Endothelial cell of umbilical vein (primary cell): ENCODE measurements around the gene PLCH1. TPM values are rescaled to one million over a fixed set of nuclear protein-coding genes. Genes with fewer than 3 reads are reported as not detected.

ENCODE experiments used
- BruUV-seq: library from RNA; stranded (reverse); fragments of 400-500 nt; replicated peaks from 2 replicates; lab custom pipeline; 2021; lab: Mats Ljungman, UMichigan
- CTCF ChIA-PET: fragments of 300-600, 350-600 bp; sonication (Branson Sonifier 250); formaldehyde crosslinking; loops from one replicate; lab custom pipeline; 2021; ENCODE audit warnings: antibody characterized with exemption, inconsistent platforms; lab: Charles Lee
- POLR2A ChIA-PET: fragments of 300-600, 350-600 bp; sonication (Branson Sonifier 250); formaldehyde crosslinking; loops from one replicate; lab custom pipeline; 2021; ENCODE audit warnings: antibody characterized with exemption, inconsistent platforms; lab: Charles Lee
- DNase-seq: peaks from one replicate; pipeline ENCODE4 v3.0.0-alpha.2; 2011; ENCODE audit warnings: low read depth, low spot score
- FAIRE-seq: peaks from 2 replicates; lab custom pipeline; 2011; peaks lifted over from hg19 to GRCh38; lab: Jason Lieb, UNC
- H2AFZ ChIP-seq: 2 replicates; pipeline ENCODE4 v1.6.0; 2012; ENCODE audit warnings: low read depth, low read length, control low read depth, inconsistent platforms
- H3K27ac ChIP-seq: 2 replicates; pipeline ENCODE4 v1.5.1; 2011; ENCODE audit warnings: low read depth, mild to moderate bottlenecking, control low read depth, low read length, moderate library complexity; ENCODE audit not compliant: insufficient read depth
- H3K27me3 ChIP-seq, 2 experiments: 2 replicates each; pipeline versions ENCODE4 v1.6.0 to v1.6.1; 2011; ENCODE audit warnings: low read length in 2 of 2, mixed read lengths in 1 of 2; ENCODE audit not compliant: control insufficient read depth in 2 of 2, insufficient read depth in 2 of 2
- H3K36me3 ChIP-seq, 2 experiments: 2 replicates in 1 of 2; 3 replicates in 1 of 2; pipeline ENCODE4 v1.5.1; 2011; ENCODE audit warnings: low read length in 2 of 2, mild to moderate bottlenecking in 1 of 2, moderate library complexity in 1 of 2; ENCODE audit not compliant: control insufficient read depth in 2 of 2, insufficient read depth in 2 of 2; ENCODE audit errors: extremely low read depth in 1 of 2
- H3K4me1 ChIP-seq: 3 replicates; pipeline ENCODE4 v1.5.1; 2011; ENCODE audit warnings: mild to moderate bottlenecking, low read length; ENCODE audit not compliant: control insufficient read depth, insufficient read depth; ENCODE audit errors: extremely low read depth
- H3K4me2 ChIP-seq: 2 replicates; pipeline ENCODE4 v1.6.1; 2011; ENCODE audit warnings: low read length, control low read depth, mixed read lengths; ENCODE audit not compliant: insufficient read depth
- H3K4me3 ChIP-seq, 3 experiments: fragments of 200-600 bp in 1 of 3; sonication (generic), shearing (Covaris generic) in 1 of 3; replicated peaks in 1 of 3; 2 replicates each; pipeline ENCODE4 v1.5.1; 2011 to 2016; ENCODE audit warnings: control low read depth in 3 of 3, low read length in 3 of 3, mild to moderate bottlenecking in 2 of 3, inconsistent platforms in 1 of 3, low read depth in 1 of 3, moderate library complexity in 1 of 3; ENCODE audit not compliant: insufficient read depth in 1 of 3
- H3K79me2 ChIP-seq: 2 replicates; pipeline ENCODE4 v1.6.0; 2012; ENCODE audit warnings: low read length, inconsistent platforms; ENCODE audit not compliant: control insufficient read depth, insufficient read depth
- H3K9ac ChIP-seq: replicated peaks from 2 replicates; pipeline ENCODE3; 2011; ENCODE audit warnings: low read length, control low read depth; ENCODE audit not compliant: insufficient read depth; ENCODE audit errors: extremely low read depth
- H3K9me1 ChIP-seq: replicated peaks from 3 replicates; pipeline ENCODE4 v1.6.0; 2011; ENCODE audit warnings: mild to moderate bottlenecking, low read length; ENCODE audit not compliant: control insufficient read depth, insufficient read depth; ENCODE audit errors: extremely low read depth
- H3K9me3 ChIP-seq: replicated peaks from 2 replicates; pipeline ENCODE4 v1.5.1; 2012; ENCODE audit warnings: low read length, inconsistent platforms; ENCODE audit not compliant: control insufficient read depth, insufficient read depth
- H4K20me1 ChIP-seq: replicated peaks from 2 replicates; pipeline ENCODE3; 2011; ENCODE audit warnings: mild to moderate bottlenecking, low read length; ENCODE audit not compliant: control insufficient read depth, insufficient read depth; ENCODE audit errors: extremely low read depth
- EZH2 ChIP-seq: IDR thresholded peaks from 2 replicates; pipeline ENCODE4 v1.6.1; 2012; ENCODE audit warnings: borderline replicate concordance, low read depth, mild to moderate bottlenecking, moderate library complexity, low read length, inconsistent platforms; ENCODE audit not compliant: severe bottlenecking
- FOS ChIP-seq: IDR thresholded peaks from 2 replicates; pipeline ENCODE4 v1.6.1; 2011; ENCODE audit warnings: mild to moderate bottlenecking, low read length, moderate library complexity, borderline replicate concordance; ENCODE audit not compliant: insufficient read depth
- GATA2 ChIP-seq: IDR thresholded peaks from 2 replicates; pipeline ENCODE4 v1.7.0; 2011; ENCODE audit warnings: low read depth, mild to moderate bottlenecking, moderate library complexity, mixed read lengths, low read length; ENCODE audit not compliant: insufficient read length, insufficient read depth
- JUN ChIP-seq: IDR thresholded peaks from 2 replicates; pipeline ENCODE4 v1.6.1; 2011; ENCODE audit warnings: borderline replicate concordance, low read depth; ENCODE audit not compliant: insufficient read length, insufficient read depth
- MAX ChIP-seq: IDR thresholded peaks from 2 replicates; pipeline ENCODE4 v1.6.1; 2011; ENCODE audit not compliant: insufficient read depth, insufficient read length
- MYC ChIP-seq: IDR thresholded peaks from one replicate; pipeline ENCODE4 v1.6.1; 2011; ENCODE audit warnings: mild to moderate bottlenecking, low read depth, low read length
- POLR2A ChIP-seq: IDR thresholded peaks from 2 replicates; pipeline ENCODE4 v1.6.1; 2012; ENCODE audit warnings: low read depth, mild to moderate bottlenecking, control low read depth, low read length
- POLR2AphosphoS5 ChIP-seq: IDR thresholded peaks from 2 replicates; pipeline ENCODE4 v1.6.1; 2012; ENCODE audit warnings: low read depth, mild to moderate bottlenecking, control low read depth, low read length, moderate library complexity; ENCODE audit not compliant: insufficient read depth
- dilution Hi-C: fragments of 300-500 bp; cut with MboI; formaldehyde crosslinking; loops from one replicate; pipeline ENCODE4 v1.15.0; 2019; ENCODE audit warnings: low sequenced_read_pairs; ENCODE audit not compliant: extremely low pct_ligation_motif_present
- intact Hi-C: fragments of 100-400 bp; cut with micrococcal nuclease; formaldehyde crosslinking; loops from one replicate; pipeline ENCODE4 v1.10.0; 2022
- polyA plus RNA-seq, 4 experiments: library from polyadenylated mRNA; depleted of rRNA in 3 of 4; stranded (reverse) in 3 of 4; unstranded in 1 of 4; fragments of >200 nt; gene quantifications; 2 replicates each; pipeline versions ENCODE4 v1.2.1 to v1.2.3, GENCODE V29; 2011 to 2012; ENCODE audit warnings: missing spikeins in 1 of 4
- total RNA-seq: library from RNA; stranded (reverse); gene quantifications from 2 replicates; pipeline ENCODE4 v1.2.3, GENCODE V29; 2021
- TF ChIP-seq, protein P1 (sequence below), 2 donors: IDR thresholded peaks; 1 replicate in 1 of 2; 2 replicates in 1 of 2; pipeline ENCODE4 v1.5.1; 2011; ENCODE audit warnings: low read length in 2 of 2, mild to moderate bottlenecking in 2 of 2, moderate library complexity in 2 of 2, control low read depth in 1 of 2, inconsistent platforms in 1 of 2, low read depth in 1 of 2; ENCODE audit not compliant: insufficient read depth in 1 of 2; ENCODE audit errors: extremely low read depth in 1 of 2

The PLCH1 gene
- total and polyA plus RNA-seq, 2 donors (not counting 3 experiments of a cell fraction or from before 2014, with no cell fraction given) = 0.03 TPM; not detected in 1

- dilution Hi-C loops (no loop called here), intact Hi-C loops (no loop called here)
- Histone ChIP-seq H3K4me2 (no peak overlapping the region), H3K27me3 (no peaks in the 10 kb centered on the region), H3K79me2 (no peaks in the 10 kb centered on the region), H3K36me3 (no peaks in the 10 kb centered on the region), H3K9me1 (no peaks in the 10 kb centered on the region), H3K27ac (no peak overlapping the region), H3K9me3 (no peaks in the 10 kb centered on the region), H3K9ac (no peak overlapping the region), H2AFZ (no peak overlapping the region), H3K4me1 (no peaks in the 10 kb centered on the region), H4K20me1 (no peaks in the 10 kb centered on the region), H3K4me3 (no peak overlapping the region)
- FAIRE-seq = no peak
- ChIA-PET POLR2A (no interaction called here), CTCF (no interaction called here)
- no peak for DNase-seq
- BruUV-seq = no TSS peak
- TF ChIP-seq POLR2AphosphoS5 = no peak
- TF ChIP-seq MYC = no peak
- no peak for TF ChIP-seq JUN
- TF ChIP-seq MAX = no peak
- no peak for TF ChIP-seq FOS
- no peak for TF ChIP-seq POLR2A
- no peak for TF ChIP-seq GATA2
- TF ChIP-seq, protein P1, sequence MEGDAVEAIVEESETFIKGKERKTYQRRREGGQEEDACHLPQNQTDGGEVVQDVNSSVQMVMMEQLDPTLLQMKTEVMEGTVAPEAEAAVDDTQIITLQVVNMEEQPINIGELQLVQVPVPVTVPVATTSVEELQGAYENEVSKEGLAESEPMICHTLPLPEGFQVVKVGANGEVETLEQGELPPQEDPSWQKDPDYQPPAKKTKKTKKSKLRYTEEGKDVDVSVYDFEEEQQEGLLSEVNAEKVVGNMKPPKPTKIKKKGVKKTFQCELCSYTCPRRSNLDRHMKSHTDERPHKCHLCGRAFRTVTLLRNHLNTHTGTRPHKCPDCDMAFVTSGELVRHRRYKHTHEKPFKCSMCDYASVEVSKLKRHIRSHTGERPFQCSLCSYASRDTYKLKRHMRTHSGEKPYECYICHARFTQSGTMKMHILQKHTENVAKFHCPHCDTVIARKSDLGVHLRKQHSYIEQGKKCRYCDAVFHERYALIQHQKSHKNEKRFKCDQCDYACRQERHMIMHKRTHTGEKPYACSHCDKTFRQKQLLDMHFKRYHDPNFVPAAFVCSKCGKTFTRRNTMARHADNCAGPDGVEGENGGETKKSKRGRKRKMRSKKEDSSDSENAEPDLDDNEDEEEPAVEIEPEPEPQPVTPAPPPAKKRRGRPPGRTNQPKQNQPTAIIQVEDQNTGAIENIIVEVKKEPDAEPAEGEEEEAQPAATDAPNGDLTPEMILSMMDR (IDR thresholded peaks at IDR 0.05; ENCODE audit: extremely low read depth in 1 of 2, insufficient read depth in 1 of 2, low read depth in 1 of 2, low read length in 2 of 2) = no peak
- TF ChIP-seq EZH2 = no peak
Measured at GRCh38 chr3:155423526-155424322, 321.1 kb downstream of the PLCH1 start.
